DMS79 treated with DMSO at 0.1 percent for 48 hours (cell line): Measurements from ENCODE around the gene RABEP1.

ENCODE experiments used
- DNase-seq: peaks from one replicate; lab custom pipeline; 2025; lab: John Stamatoyannopoulos, UW

Gene RABEP1

DNA sequence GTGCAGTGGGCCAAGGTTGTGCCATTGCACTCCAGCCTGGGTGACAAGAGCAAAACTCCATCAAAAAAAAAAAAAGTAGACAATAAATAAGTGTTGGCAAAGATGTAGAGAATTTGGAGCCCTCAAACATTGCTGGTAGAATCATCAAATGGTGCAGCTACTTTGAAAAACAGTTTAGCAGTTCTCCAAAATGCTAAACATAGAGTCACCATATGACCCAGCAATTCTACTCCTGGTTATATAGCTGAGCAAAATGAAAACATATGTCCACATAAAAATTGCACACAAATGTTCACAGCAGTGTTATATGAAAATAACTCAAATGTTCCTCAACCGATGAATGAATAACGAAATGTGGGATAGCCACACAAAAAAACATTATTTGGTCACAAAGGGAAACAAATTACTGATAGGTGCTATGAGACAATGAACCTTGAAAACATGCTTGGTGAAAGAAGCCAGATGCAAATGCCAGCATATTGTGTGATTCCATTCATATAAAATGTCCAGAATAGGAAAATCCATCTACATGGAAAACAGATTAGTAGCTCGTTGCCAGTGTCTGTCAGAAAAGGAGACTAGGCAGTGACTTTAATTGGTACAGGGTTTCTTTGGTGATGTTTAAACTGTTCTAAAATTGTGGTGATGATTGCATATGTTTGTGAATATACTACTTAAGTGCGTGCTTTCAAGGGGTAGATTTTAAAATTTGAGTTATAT lies 12.7 kb upstream of the RABEP1 start:
- no peak for DNase-seq

DNA sequence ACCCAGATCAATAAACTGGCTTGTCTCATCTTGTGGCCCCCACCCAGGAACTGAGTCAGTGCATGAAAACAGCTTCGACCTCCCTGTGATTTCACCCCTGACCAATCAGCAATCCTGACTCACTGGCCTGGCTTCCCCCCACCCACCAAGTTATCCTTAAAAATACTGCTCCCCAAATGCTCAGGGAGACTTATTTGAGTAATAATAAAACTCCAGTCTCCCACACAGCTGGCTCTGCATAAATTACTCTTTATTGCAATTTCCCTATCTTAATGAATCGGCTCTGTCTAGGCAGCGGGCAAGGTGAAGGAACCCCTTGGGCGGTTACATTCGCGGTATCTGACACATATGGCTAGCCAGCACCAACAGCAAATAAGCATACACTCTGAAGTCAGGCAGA lies 9.8 kb upstream of the RABEP1 start:
- DNase-seq: no peak

DNA sequence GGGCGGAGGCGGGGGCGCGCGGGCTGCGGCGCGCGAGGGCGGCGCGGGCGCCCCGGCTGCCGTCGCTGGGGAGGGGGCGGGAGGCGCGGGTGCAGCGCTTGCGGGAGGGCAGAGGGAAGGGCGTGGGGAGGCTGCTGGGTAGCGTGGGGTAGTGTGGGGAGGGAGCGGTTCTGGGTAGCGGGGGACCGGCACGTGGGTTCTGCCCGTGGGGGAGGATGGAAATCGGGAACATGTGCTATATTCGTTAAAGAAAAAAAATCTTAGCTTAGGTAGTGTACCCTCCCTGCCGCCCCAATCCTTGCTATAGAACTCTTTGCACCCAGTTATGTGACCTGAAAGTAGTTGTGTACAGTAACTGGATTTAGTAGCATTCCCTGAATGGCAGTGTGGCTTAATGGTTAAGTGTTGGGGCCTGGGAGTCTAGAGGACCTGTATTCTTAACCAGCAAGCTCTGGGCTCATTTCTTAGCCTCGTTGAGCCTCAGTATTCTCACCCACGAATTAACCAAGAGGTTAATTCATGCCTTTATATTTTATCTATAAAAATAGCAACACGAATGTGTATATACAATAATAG lies 646 bp downstream of the RABEP1 start:
- DNase-seq: peak; percentile 9

DNA sequence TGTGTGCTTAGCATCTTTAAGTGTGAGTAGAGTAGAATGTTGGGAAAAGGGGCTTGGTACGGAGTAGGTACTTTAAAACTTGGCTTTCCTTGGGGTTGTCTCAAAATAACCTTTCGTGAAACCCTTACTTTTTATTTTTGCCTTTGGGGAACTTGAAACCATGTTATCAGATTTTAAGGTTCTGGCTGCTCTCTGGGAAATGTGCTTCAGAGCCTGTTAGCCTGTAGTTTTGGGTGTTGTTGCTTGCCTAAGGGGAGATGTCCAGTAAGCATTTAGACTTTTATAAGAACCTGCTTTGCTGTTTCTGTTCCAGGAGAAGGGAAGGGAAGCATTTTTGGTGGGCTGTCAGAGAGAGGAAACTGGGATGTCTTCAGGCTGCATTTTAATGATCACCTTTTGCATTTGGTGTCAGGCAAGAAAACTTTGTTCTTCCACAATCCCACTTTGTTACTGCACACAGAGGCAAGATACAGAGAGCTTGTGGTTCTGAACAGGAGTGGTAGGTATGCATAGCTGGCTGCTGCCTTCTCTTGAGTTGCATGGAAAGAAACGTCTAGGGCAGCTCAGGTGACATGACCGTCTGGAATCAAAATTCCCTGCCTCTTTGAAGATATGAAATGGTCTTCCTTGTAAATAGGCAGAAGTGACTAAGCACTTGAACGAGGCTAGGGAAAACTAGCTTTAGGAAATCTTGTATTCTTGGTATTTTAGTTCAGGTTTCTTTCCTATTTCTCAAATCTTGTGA lies 1.7 kb downstream of the RABEP1 start:
- no peak for DNase-seq

DNA sequence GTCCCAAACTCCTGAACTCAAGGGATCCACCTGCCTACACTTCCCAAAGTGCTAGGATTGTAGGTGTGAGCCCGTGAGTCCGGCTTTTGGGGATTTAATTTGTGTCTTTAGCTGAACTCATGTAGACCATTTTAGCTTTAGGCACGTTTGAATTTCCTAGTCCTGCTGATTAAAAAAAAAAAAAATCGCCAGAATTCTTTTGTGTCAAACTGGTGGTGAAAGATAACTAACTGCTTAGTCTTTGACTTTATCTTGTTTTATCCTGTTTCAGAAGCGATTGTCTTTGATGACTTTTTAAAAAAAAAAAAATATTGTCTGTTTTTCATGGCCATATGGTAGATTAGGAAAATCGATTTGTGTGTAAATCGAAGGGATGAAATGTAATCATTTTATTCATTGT lies 2.6 kb downstream of the RABEP1 start:
- no peak for DNase-seq

DNA sequence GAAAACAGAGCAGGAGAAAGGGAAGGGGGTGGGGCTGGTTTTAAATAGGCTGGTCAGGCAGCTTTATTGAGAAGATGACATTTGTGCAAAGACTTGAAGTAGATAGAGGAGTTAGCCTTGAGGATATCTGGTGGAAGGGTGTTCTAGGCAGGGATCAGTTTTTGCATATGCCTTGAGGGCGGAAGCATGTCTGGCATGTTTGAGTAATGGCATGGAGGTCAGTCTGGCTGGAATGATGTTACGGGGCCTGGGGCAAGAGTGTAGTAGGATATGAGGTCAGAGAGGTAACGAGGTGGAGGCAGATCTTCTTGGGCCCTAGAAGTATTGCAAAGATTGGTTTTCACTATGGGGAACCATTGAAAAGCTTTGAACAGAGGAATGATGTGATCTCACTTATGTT lies 4.8 kb downstream of the RABEP1 start:
- DNase-seq: no peak

DNA sequence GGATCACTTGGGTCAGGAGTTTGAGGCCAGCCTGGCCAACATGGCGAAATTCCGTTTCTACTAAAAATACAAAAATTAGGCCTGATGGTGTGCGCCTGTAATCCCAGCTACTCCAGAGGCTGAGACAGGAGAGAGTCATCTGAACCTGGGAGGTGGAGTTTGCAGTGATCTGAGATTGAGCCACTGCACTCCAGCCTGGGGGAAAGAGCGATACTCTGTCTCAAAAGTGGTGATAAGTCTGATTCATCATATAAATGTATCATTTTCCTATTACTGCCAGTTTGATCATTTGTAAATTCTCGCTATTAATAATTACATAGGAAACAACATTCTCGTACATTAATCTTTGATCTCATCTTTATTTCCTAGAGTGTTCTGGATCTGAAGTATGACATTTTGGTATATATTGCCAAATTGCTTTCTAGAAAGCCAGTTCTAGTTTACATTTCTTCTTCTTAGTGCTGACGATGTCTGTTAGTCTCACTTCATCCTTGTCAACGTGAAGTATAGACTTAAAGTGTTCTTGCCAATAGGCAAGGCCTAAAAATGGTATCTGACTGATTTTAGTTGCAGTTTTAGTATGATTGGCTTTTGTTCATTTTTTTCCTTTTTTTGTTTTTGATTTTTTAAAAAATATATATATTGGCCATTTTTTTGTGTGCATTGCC lies 9.7 kb downstream of the RABEP1 start:
- no peak for DNase-seq

DNA sequence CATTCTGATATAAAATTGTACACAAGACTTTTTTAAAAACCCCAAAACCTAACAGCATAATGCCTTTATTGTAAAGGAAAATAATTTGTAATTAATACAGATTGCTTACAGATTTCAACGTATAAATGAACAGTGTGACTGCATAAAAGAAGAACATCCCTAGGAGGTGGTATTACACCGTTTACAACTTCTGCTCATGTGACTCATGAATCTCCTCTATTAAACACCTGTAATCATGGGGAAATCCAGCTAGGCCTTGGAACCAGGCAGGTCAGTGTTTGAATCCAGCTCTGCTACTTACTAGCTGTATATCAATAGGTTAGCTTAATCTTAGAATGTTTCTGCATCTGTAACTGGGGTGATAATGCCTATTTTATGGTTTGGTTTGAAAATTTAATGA lies 15.2 kb downstream of the RABEP1 start:
- no peak for DNase-seq

DNA sequence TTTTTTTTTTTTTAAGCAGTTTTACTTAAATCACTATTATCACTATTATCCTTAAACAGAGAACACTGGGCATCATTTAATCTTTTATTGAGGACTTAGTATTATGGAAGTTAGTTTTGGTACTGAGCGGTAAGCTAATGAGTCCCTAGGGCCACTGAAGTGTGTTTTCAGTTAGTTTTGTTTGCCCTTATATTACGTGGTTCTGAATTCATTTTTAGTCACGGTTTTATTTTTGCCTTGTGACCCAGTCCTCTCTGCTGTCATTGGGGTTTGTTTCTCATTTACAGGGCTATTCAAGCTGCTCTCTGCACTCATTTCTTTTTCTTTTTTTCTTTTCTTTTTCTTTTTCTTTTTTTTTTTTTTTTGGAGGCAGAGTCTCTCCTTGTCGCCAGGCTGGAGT lies 17.3 kb downstream of the RABEP1 start:
- no peak for DNase-seq

DNA sequence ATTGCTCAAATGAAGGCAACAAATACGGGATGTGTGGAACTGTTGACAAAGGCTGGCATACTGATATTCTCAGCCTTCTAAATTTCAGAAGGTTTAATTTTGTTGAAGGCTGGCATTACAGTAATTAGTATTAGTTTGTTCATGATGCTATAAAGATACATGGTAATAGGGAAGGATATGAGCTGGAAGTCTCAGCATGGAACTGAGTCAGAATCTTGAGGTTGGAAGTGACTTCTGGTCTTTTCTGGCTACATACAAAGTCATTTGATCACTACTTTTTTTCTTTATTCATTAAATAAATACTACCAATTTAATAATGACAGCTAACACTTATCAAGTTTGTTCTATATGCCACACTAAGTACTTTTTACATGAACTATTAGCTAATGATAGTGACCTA lies 22.6 kb downstream of the RABEP1 start:
- DNase-seq: no peak

DNA sequence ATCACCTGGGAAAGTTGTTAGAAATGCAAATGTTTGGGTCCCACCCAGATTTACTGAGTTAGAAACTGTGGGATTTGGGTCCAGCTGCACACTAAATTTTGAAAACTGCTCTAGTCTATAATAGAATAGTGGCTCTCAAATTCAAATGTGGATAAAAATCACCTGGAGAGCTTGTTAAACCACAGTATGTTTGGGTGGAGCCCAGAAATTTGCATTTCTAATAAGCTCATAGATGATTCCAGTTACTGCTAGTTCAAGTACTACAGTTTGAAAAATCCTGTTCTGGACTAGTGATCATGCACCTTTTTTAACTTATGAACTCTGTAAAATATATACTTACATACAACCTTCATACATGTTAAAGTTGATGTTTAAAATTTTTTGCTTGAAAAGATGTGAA lies 27.8 kb downstream of the RABEP1 start:
- no peak for DNase-seq

DNA sequence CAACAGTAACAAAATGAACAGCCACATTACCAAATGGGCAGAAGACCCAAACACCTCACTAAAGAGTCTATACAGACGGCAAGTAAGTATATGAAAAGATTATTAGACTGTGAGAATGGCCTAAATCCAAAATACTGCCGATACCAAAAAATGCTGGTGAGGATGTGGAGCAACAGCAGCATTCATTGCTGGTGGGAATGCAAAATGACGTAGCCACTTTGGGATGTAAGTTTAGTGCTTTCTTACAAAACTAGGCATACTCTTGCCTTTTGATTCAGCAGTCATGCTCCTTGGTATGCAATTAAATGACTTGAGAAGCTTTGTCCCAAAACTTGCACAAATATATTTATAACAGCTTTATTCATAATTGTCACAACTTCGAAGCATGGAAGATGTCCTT lies 43.8 kb downstream of the RABEP1 start:
- no peak for DNase-seq

DNA sequence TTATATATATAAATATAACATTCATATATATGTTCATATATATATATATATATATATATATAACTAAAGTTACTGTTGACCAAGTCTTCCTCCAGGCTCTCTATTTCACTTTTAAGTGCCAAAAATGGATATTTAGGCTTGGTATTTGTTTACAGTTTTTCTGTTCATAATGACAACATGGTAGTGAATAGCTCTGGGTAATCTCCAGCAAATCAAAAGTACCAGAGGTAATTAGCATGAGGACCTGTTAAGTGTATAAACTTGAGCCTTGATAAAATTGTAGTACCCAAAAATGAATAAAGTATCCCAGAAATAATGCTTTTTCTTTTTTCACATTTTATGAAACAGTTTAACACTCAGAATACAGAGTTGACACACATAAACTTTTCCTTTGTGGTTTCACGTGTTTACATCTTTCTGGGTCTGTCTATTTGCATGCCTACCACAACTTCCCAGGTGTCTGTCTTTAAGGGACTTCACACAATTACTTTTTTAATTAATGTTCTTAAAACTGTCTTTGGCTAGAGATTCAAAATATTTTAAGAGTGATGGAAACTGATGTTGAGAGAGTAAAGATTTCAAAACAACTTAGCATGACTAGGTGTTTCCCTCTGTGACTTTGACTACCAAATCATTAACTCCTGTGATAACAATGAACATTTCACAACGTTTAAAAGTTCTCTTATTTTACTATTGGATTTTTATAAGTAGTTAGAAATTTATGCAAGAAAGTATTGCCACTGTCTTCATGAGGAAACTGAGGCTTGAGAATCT lies 47.9 kb downstream of the RABEP1 start:
- DNase-seq: no peak

DNA sequence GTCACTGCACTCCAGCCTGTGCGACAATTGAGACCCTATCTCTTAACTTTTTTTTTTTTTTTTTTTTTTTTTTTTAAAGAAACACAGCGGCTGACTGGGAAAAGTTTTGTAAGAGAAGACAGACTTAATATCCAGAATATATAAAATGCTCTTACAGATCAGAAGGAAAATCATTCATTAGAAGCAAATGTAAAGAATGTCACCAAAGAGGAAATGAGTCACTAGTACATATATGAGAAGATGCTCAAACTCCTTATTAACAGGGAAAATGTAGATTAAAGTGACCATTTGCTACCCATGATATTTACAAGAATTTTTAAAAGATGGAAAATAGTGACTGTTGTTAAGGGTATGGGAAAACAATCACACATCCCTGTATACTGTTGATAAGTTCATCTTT lies 48.9 kb downstream of the RABEP1 start:
- DNase-seq: no peak

DNA sequence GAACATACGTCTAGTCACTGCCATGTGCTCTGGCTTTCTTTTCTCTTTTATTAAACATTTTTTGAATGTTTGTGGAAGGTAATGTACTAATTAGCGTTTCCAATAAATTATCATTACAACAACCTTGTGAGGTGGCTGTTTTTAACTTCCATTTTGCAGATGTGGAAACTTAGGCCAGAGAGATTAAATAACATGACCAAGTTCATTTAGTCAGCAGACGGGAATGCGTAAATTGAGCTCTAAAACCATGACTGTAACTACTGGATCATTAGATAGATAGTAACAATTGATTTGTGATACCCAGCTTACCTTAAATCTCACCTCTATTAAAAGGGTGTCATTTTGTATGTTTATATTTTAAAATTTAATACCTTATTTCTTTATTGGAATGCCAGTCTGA lies 49.4 kb downstream of the RABEP1 start:
- DNase-seq: no peak

DNA sequence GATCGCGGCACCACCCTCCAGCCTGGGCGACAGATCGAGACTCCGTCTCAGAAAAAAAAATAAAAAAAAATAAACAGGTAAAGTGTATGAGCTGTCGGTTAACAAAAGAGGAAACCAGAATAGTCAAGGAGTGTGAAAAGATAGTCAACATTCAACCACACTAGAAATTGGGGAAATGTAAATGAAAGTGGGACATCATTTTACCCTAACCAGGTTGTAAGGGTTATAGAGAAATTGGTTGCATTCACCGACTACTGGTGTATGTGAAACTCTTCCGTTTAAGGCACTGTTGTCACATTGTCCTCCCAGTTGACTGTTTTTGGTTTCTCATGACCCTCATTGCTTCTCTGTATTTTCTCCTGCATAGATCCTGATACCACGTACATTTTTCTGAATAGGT lies 62.8 kb downstream of the RABEP1 start:
- DNase-seq: no peak

DNA sequence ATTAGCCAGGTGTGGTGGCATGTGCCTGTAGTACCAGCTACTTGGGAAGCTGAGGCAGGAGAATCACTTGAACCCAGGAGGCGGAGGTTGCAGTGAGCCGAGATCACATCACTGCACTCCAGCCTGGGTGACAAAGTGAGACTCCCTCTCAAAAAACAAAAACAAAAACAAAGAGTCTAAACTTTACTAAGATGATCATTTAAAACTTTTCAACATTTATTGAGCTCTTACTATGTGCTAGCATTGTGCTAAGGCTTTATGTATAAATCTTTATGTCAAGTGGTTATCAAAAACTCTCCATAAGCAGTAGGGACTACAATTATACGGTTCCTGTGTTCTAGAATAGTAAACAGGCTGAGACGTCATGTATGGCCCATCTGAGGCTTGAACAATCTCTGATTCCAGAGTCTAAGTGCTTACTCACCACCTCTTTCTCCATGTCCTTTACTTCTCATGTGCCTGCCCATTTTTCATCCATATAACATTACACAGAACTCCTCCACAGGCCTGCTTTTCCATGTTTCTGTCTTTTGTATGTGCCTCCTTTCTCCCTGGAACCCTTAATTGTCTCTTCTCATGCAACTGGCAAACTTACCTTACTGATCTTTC lies 70.7 kb downstream of the RABEP1 start:
- no peak for DNase-seq

DNA sequence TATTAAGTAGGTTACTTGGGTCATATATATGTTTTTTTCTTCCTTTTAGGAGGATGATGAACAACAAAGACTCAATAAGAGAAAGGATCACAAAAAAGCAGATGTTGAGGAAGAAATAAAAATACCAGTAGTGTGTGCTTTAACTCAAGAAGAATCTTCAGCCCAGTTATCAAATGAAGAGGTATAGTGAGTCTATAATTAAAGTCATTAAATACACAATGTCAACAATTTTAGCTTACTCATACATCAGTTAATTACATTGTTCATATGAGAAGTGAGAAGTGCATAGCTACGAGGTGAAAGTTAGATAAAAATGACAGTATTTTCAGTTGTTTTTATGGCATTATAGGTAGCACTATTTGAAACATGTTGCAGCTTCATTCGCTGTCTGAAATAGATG lies 72.2 kb downstream of the RABEP1 start:
- DNase-seq: no peak

DNA sequence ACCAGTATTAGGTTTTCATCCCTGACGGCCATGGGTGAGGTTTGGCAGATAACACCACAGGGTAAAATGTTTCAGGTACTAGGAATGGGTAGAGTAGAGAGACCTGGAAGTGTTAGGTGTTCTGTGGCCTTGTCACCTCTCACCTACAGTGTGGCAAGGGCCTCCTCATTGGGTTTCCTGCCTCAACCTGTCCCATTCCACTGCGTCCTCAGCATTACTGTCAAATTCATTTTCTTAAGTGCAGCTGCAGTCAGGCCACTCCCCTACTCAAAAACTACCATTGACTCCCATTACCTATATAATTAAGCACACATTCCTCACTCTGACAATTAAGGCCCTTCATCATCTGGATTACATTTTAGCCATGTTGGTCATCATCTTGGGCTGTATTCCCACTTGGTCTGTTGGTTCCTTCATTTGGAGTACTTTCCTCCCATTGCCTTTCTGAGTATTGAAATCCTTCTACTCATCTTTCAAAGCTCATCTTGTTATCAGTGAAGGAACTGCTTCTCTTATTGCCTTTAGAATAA lies 72.9 kb downstream of the RABEP1 start:
- no peak for DNase-seq

DNA sequence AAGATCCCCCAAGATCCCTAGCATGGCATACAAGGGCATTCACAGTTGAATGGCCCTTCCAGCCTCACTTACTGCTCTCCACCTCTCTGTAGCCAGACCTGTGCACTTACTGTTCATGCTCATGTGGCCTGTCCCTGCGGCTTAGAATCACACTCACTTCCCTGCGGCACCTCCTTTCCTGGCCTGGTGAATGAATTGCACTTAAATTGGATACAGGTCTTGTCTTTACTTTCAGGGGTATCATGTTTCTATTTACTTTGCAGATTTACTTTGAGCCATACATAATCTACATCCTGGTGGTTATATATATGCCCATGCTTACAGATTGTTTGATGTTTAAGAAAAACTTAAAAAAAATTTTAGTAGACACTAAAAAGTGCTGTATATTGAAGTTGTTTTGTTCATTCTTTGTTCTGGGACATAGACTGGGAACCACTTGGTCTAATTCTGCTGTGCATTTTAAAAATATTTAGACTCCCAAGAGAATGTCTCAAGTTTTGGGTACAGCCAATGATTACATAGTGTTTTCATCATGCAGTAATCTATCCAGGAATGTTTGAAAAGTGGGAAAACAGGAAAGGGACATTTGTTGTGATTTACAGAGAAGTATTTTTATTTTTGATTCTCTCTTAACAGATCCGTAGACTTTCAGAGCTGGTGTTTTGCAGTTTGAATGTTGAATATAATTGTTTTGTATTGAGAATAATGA lies 73.5 kb downstream of the RABEP1 start:
- DNase-seq: no peak

DNA sequence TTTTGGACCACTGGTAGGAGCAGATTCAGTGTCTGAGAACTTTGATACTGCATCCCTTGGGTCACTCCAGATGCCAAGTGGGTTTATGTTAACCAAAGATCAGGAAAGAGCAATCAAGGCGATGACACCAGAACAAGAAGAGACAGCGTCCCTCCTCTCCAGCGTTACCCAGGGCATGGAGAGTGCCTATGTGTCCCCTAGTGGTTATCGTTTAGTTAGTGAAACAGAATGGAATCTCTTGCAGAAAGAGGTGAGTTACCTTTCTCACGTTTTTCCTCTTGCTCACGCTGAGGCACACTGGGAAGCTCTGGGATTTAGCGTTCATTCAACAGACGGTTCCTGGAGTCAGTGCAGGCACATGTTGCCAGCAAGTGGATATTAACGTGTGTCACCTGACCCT lies 79.3 kb downstream of the RABEP1 start:
- DNase-seq: no peak
